Stomach smooth muscle (tissue), 2 donors: Measurements from ENCODE around the gene PPIB.

Experiments used
- H3K27ac ChIP-seq: one replicate; pipeline ENCODE4 v1.7.0; 2013; ENCODE audit warnings: mild to moderate bottlenecking, low read length, inconsistent platforms
- H3K27me3 ChIP-seq, 2 donors: one replicate each; pipeline ENCODE4 v1.7.0; 2013; ENCODE audit warnings: low read length in 2 of 2; ENCODE audit not compliant: insufficient read depth in 2 of 2, control insufficient read depth in 1 of 2
- H3K36me3 ChIP-seq, 2 donors: one replicate each; pipeline ENCODE4 v1.7.0; 2013; ENCODE audit warnings: low read length in 2 of 2; ENCODE audit not compliant: control insufficient read depth in 2 of 2, insufficient read depth in 2 of 2
- H3K4me1 ChIP-seq: one replicate; pipeline ENCODE4 v1.7.0; 2013; ENCODE audit warnings: low read length; ENCODE audit not compliant: control insufficient read depth, insufficient read depth
- H3K4me3 ChIP-seq, 2 donors: one replicate each; pipeline ENCODE4 v1.7.0; 2013; ENCODE audit warnings: low read length in 2 of 2
- H3K9ac ChIP-seq, 2 donors: one replicate each; pipeline ENCODE4 v1.7.0; 2013; ENCODE audit warnings: low read length in 2 of 2, mild to moderate bottlenecking in 1 of 2
- H3K9me3 ChIP-seq, 2 donors: one replicate each; pipeline ENCODE4 v1.7.0; 2013; ENCODE audit warnings: low read length in 2 of 2; ENCODE audit not compliant: control insufficient read depth in 2 of 2
- donor health status: healthy.
- donor health status: Pancreatic carcinoma.

PPIB gene

DNA sequence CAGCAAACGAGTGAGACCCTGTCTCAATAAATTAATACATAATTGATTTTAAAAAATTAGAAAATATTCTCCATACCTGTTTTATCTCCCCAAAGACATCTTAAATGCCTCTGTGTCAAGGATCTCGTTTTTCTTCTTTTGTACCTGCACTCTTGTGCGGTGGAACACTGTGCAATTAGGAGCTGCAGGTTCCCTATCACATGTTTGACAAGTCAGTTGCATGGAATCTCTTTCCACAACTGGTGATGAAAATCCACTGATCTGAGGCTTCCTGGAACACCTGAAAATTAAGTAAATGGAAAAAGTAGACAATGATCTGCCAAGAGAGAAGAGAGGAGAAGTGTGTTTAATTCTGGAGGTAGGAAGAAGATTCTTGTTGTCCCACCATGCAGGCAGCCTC is 14.2 kb downstream of the PPIB start:
- Histone ChIP-seq H3K36me3 (peaks cover 1 to 11% of the 10 kb centered on the region in 2 donors), H3K4me1 (peaks cover 19% of the 10 kb centered on the region), H3K9me3 (no peaks in the 10 kb centered on the region), H3K4me3 (no peak overlapping the region), H3K9ac (no peak overlapping the region), H3K27ac (no peak overlapping the region), H3K27me3 (peaks cover 14 to 26% of the 10 kb centered on the region in 2 donors)

DNA sequence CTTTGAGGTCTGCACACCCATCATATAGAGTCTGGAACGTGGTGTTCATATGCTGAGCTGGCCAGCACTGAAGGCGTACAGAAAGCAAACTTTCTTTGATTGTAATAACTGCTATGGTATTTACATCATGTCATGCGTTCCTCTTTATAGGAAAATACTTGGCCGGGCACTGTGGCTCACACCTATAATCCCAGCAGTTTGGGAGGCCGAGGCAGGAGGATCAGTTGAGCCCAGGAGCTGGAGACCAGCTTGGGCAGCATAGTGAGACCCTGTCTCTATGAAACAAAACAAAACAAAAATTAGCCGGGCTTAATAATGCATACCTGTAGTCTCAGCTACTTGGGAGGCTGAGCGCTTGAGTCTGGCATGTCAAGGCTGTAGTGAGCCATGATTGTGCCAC is 14.7 kb downstream of the PPIB start:
- Histone ChIP-seq H3K36me3 (peaks cover 5 to 13% of the 10 kb centered on the region in 2 donors), H3K9ac (no peak overlapping the region), H3K9me3 (no peaks in the 10 kb centered on the region), H3K27me3 (peaks cover 14 to 25% of the 10 kb centered on the region in 2 donors), H3K27ac (no peak overlapping the region), H3K4me1 (peaks cover 15% of the 10 kb centered on the region), H3K4me3 (no peak overlapping the region)

DNA sequence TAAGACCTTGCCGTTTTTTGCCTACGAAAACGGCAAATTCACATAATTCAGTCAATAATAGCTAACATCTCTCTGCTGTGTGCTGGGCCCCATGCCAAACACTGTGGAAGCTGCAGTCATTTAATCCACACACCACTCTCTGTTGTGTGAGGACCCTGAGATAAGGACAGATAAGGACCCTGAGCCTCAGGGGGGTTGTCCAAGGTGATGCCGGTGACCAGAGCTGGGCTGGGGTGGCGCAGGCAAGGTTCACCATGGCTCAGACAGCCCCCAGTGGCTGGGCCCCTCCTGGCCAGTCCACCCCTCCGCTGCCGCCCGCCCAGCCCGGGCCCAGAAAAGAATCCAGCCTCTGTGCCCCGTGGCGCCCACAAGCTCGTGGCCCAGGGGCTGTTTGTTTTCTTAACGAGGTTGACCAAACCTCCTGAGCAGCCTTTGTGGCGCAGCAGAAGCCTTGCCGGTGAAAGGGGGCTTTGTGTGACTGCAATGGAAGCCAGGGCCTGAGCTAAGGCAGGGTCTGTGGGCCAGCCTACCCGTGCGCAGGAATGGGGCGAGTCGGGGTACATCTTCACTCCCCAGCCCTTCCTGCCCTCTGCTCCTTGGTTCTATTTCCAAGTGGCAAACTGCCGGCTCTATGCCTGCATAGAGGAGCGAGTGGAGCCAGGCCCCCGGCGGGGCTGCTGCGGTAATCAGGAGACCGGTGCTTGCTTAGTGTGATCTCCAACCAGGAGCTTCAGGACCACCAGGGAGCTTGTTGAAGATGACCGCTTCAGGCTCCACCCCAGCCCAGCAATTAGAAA is 15.7 kb downstream of the PPIB start:
- no peaks in the 10 kb centered on the region for H3K9me3 ChIP-seq
- H3K27ac ChIP-seq: no peak overlapping the region
- H3K9ac ChIP-seq: no peak overlapping the region
- H3K4me3 ChIP-seq: no peak overlapping the region
- H3K36me3 ChIP-seq: peaks cover 8 to 20% of the 10 kb centered on the region in 2 donors
- peaks cover 5 to 14% of the 10 kb centered on the region in 2 donors for H3K27me3 ChIP-seq
- H3K4me1 ChIP-seq: peaks cover 6% of the 10 kb centered on the region

DNA sequence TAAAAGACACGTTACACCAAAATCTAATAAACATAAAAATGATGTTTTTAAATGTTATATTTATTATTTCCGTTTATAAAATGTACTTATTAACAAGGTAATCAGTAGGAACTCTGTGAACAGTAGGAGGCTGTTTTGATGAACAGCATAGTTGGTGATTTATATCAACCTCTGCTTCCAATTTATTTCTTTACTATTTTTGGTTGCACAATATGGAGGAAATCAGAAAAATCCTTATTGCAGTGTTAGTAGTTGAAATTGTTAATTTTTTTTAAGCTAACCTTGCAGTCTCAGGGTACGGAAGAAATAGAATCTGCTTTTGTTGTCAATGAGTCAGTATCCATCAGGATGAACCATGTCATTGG is 16.3 kb downstream of the PPIB start:
- Histone ChIP-seq H3K27ac (no peak overlapping the region), H3K27me3 (peaks cover 5 to 8% of the 10 kb centered on the region in 2 donors), H3K9ac (no peak overlapping the region), H3K9me3 (no peaks in the 10 kb centered on the region), H3K4me1 (peaks cover under 1% of the 10 kb centered on the region), H3K4me3 (no peak overlapping the region), H3K36me3 (peaks cover 11 to 24% of the 10 kb centered on the region in 2 donors)

DNA sequence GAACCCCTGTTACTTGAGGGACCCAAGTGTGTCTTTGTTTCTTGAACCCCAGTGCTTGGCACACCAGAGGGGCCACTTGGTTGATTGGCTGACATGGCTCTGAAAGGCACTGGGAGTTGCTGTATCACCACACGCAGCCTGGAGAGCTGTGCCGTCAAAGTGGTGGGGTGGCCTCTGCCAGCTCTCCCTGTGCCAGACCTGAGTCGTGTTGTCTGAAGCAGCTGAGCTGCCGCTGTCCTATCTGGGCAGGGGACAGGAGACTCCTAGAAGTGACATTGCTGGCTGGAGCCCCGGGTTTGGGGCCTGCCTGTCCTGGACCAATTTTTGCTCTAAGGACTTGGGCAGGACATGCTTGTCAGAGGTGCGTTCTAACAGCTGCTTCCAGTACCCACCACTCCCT is 16.8 kb downstream of the PPIB start:
- H3K36me3 ChIP-seq: peaks cover 16 to 28% of the 10 kb centered on the region in 2 donors
- no peaks in the 10 kb centered on the region for H3K9me3 ChIP-seq
- H3K9ac ChIP-seq: no peak overlapping the region
- H3K27ac ChIP-seq: no peak overlapping the region
- no peaks in the 10 kb centered on the region for H3K4me1 ChIP-seq
- H3K4me3 ChIP-seq: no peak overlapping the region
- H3K27me3 ChIP-seq: peaks cover 2 to 4% of the 10 kb centered on the region in 2 donors

DNA sequence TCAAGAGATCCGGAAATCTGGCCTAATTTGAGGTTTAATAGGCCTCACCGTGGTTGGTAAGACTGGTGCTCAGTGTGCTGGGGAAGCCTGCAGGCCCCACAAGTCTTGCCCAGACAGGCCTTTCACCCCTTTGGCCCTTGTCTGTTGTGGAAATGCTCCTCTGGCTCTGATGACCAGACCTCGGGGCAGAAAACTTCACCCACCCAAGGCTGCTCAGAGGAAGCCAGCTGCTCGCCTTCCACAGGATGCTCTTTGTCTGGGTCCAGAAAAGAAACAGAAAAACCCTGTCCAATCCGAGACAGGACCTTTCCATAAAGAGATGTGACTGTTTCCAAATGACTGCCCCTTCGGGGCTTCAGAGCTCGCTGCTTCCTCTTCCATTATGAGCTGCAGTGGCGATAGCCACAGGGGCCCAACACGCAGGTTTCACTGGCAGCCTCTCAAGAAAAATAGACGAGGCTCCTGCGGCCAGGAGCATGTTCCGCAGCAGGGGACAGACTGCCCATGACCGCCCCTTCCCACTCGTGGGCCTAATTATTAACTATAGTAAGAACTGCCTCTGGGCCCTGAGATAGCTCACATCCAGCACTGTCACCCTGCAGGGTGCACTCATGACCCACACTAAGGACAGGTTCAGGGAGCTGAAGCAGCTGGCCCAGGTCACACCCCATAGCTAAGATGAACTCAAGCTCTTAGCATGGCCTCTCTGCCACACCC is 18.1 kb downstream of the PPIB start:
- Histone ChIP-seq H3K4me3 (no peak overlapping the region), H3K36me3 (peaks cover 17 to 28% of the 10 kb centered on the region in 2 donors), H3K4me1 (no peaks in the 10 kb centered on the region), H3K9me3 (no peaks in the 10 kb centered on the region), H3K9ac (no peak overlapping the region), H3K27ac (no peak overlapping the region), H3K27me3 (no peaks in the 10 kb centered on the region)

DNA sequence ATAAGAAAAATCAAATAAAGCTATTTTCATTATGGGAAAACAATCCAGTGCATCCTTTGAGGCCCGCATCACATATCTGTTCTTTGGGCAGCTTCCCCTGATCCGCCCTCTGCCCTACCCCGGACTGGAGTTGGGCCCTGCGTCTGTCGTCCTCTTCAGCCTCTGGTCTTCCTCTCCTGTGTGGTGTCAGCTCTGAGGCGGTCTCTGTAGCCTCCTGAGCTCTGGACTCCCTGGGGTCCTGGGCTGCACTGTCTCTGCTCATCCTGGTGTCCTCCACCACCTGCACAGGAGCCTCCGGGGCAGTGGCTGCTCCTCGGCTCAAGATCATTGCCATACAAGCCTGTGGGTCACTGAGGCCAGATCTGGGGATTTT is 18.6 kb downstream of the PPIB start:
- Histone ChIP-seq H3K27ac (no peak overlapping the region), H3K9ac (no peak overlapping the region), H3K27me3 (no peaks in the 10 kb centered on the region), H3K4me1 (no peaks in the 10 kb centered on the region), H3K9me3 (no peaks in the 10 kb centered on the region), H3K36me3 (peaks cover 17 to 28% of the 10 kb centered on the region in 2 donors), H3K4me3 (no peak overlapping the region)

DNA sequence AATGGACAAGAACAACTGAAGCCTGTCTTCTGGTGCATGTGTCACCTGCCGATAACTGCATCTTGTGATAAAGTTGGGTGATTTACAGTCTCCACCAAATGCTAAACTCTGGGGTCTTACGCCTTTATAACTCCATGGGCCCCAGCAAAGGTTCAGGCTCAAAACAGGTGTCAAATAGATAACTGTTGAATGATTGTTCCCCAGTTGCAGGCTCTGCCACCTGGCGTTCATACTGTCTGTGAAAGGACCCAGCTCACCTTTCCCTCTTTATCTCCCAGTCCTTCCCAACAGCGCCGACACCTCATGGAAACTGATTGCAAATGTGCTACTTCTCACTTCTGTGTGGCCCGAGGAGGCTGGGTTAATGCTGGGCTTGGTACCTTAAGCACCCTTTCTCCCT is 19.5 kb downstream of the PPIB start:
- H3K9me3 ChIP-seq: no peaks in the 10 kb centered on the region
- H3K27me3 ChIP-seq: no peaks in the 10 kb centered on the region
- no peak overlapping the region for H3K4me3 ChIP-seq
- H3K27ac ChIP-seq: no peak overlapping the region
- H3K9ac ChIP-seq: no peak overlapping the region
- peaks cover 20 to 34% of the 10 kb centered on the region in 2 donors for H3K36me3 ChIP-seq
- no peaks in the 10 kb centered on the region for H3K4me1 ChIP-seq

DNA sequence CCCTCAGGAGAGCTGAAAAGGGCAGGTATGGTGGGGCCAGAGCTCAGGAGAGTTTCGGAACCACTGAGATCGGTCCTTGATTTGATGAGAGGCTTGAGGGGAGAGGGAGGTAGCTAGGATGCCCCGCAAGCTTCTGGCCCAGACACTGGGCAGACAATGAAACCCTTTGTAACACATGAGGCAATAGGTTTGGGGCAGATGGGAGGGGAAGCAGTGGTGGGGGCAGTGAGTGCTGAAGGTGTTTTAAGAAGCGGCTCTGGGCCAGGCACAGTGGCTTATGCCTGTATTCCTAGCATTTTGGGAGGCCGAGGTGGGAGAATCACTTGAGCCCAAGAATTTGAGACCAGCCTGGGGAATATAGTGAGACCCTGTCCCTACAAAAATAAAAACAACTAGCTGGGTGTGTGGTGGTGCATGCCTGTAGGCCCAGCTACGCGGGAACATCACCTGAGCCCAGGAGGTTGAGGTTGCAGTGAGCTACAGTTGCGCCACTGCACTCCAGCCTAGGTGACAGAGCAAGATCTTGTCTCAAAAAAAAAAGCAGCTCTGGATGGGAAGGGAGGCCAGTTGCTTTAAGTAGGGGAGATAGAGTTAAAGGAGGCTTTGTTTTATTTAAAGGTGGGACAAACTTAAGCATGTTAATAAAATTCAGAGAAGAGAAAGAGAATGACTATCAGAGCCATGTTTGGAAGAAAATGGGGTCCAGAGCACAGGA is 20.9 kb downstream of the PPIB start:
- no peak overlapping the region for H3K27ac ChIP-seq
- no peaks in the 10 kb centered on the region for H3K4me1 ChIP-seq
- H3K27me3 ChIP-seq: no peaks in the 10 kb centered on the region
- H3K9me3 ChIP-seq: no peaks in the 10 kb centered on the region
- peaks cover 32 to 43% of the 10 kb centered on the region in 2 donors for H3K36me3 ChIP-seq
- H3K9ac ChIP-seq: no peak overlapping the region
- H3K4me3 ChIP-seq: no peak overlapping the region

DNA sequence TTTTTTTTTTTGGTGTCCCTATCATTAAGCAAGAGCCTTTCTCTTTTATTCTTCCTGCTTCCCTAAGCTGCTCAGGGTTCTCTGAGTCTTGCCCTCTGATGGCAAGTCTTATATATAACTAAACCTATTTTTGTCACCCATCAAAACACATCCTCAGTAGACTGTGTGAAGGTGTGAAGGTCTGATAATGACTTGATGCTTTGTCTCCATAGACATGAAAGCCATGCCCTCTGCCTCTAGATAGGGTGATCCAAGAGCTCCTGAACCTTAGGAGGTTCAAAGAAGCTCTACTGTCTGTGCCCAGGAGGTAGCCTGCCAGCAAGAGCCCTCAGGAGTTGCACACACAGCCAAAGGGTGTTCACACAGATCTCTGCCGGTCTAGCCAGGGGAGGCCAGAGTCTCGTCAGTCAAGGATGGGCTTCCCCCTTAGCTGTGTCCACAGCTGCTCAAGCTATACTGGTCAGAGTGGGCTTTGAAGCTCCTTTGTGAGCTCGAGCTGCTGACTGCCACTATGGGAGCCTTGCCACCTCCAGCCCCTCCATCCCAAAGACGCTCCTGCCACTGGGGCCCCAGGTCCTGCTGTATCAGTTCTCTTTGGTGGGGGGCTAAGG is 24.4 kb downstream of the PPIB start:
- Histone ChIP-seq H3K4me1 (no peaks in the 10 kb centered on the region), H3K4me3 (no peak overlapping the region), H3K36me3 (peaks cover 45 to 55% of the 10 kb centered on the region in 2 donors), H3K27ac (no peak overlapping the region), H3K9ac (no peak overlapping the region), H3K27me3 (no peaks in the 10 kb centered on the region), H3K9me3 (no peaks in the 10 kb centered on the region)
